ENCODE data around the gene PTOV1. TPM values are rescaled to one million over a fixed set of nuclear protein-coding genes. Genes with fewer than 3 reads are reported as not detected.

PTOV1 gene
- total and polyA plus RNA-seq, 2 of the 13 experiments (the other 11 are each of a cell fraction or from before 2014, with no cell fraction given) = 63.5 to 68.5 TPM

DNA sequence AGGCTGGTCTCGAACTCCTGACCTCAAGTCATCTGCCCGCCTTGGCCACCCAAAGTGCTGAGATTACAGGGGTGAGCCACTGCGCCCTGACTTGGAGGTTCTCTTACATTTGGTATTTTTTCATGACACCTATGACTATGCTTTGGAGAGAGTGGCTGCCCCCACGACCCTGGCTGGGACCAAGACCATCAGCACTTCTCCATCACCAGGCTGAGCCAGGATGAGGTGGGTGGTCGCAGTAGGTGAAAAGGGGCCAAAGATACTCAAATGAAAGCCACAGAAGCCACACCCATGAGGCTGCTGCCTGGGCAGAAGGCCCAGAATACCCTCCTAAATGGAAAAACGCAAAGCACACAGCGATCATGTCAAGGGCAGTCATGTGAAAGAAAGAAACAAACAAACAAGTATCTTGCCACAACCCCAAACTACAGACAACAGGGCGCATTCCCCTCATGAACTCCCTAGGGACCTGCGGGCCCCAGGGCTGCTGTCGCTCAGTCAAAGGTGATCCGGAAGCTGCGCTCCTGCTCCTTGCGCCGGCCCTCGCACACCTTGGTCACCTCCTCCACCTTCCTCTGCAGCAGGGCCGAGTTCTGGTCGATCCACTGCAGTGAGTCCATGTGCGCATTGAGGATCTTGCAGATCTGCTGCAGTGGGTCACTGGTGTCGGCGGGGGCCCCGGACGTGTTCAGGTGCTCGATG, 56.9 kb downstream of the PTOV1 start:
- Histone ChIP-seq H3K27ac (ENCODE audit: extremely low read length, insufficient read depth, low read length) (no peak overlapping the region), H3K9me3 (ENCODE audit: low read length) (no peaks in the 10 kb centered on the region), H3K27me3 (ENCODE audit: control insufficient read depth in 1 of 2, insufficient read depth in 2 of 2, low read length in 2 of 2) (no peaks in the 10 kb centered on the region), H3K4me1 (ENCODE audit: insufficient read depth, low read length) (peaks cover 9% of the 10 kb centered on the region), H4K20me1 (ENCODE audit: insufficient read depth, low read length) (no peaks in the 10 kb centered on the region), H2AFZ (ENCODE audit: low read length) (no peak overlapping the region), H3K4me2 (ENCODE audit: low read depth, low read length) (no peak overlapping the region), H3K9ac (ENCODE audit: insufficient read depth, low read depth, low read length) (no peak overlapping the region), H3K4me3 (replicated peaks in 1 of 3; ENCODE audit: insufficient read depth in 1 of 3, low read depth in 2 of 3, low read length in 3 of 3) (no peak overlapping the region), H3K36me3 (replicated peaks in 1 of 2; ENCODE audit: control insufficient read depth in 1 of 2, insufficient read depth in 2 of 2, low read length in 2 of 2) (peaks cover 17 to 32% of the 10 kb centered on the region in 2 experiments; a peak in 4 of 5 replicates), H3K79me2 (ENCODE audit: insufficient read depth, low read length) (no peaks in the 10 kb centered on the region)
- BruUV-seq (replicated peaks) = no TSS peak
- no peak for FAIRE-seq
- in situ Hi-C loops (cut with HindIII; ENCODE audit: extremely low pct_ligation_motif_present, low pct_unique_long_range_greater_than_20kb) (no loop called here), intact Hi-C loops (cut with micrococcal nuclease; ENCODE audit: unreplicated experiment) (no loop called here)
- WGBS (ENCODE audit: low lambda C conversion rate) = over 99% methylated on average over 23 of the region's 23 CpGs
- ATAC-seq = no peak
- TF ChIP-seq ZIK1 (CRISPR knock-in tag; IDR thresholded peaks at IDR 0.05; ENCODE audit: borderline replicate concordance, low read depth) (no peak), HOXA3 (CRISPR knock-in tag; IDR thresholded peaks at IDR 0.05) (0 out of 2 replicates have a peak, but pooled peaks have one; percentile 15)
- ChIA-PET POLR2A (no interaction called here), CTCF (ENCODE audit: low intra/inter-chr PET ratio, low total read pairs) (no interaction called here)
- no peak for DNase-seq (ENCODE audit: low spot score)

DNA sequence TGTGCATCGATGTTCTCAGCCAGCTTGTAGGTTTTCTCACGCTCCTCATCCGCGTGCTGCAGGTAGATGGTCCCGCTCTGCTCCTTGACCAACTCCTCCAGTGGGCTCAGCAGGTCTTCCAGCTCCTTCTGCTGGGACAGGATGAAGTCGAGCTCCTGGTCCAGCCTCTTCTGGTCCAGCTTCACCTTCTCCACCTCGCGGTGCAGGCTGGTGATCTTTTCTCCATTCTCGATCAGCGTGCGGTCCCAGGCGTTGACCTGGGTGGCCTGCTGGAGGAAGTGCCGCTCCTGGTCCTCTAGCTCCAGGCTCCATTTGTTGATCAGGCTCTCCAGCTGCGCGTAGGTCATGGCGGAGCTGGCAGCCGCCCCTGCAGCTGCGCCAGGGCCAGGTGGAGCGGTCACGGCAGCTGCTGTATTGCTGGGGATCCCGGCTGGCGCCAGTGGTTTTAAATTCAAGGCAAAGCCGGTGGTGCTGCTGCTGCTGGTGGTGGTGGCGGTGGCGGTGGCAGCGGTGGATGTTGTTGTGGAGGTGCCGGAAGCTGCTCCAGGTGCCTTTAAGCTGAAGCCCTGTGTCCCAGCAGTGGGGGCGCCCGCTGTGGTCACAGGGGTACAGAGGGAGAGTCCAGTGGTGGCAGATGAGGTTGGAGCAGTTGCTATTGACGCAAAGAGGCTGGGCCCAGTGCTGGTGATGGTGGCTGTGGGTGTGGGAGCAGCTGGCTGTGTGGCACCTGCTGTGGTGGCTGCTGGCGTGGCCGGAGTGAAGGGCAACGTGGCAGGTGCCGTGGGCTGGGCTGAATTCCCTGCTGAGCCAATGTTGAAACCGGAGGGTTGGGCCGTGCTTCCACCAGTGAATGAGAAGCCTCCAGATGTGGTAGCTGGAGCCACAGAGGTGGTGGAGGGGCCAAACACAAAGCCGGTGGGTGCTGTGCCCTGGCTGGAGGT, 57.8 kb downstream of the PTOV1 start:
- peaks cover 21 to 33% of the 10 kb centered on the region in 2 experiments; a peak in 4 of 5 replicates for H3K36me3 ChIP-seq (replicated peaks in 1 of 2; ENCODE audit: control insufficient read depth in 1 of 2, insufficient read depth in 2 of 2, low read length in 2 of 2)
- no peak for DNase-seq (ENCODE audit: low spot score)
- H3K79me2 ChIP-seq (ENCODE audit: insufficient read depth, low read length) = no peaks in the 10 kb centered on the region
- H3K27ac ChIP-seq (ENCODE audit: extremely low read length, insufficient read depth, low read length) = no peak overlapping the region
- H3K27me3 ChIP-seq (ENCODE audit: control insufficient read depth in 1 of 2, insufficient read depth in 2 of 2, low read length in 2 of 2) = no peaks in the 10 kb centered on the region
- ChIA-PET POLR2A (interaction anchor here (1.4 to 1.9 kb wide), 2 partner anchors 20 to 21 kb away, joined by 4 to 8 read pairs; partner anchors contain the start of genes ATF5 and NUP62), CTCF (ENCODE audit: low intra/inter-chr PET ratio, low total read pairs) (no interaction called here)
- H3K4me2 ChIP-seq (ENCODE audit: low read depth, low read length) = no peak overlapping the region
- FAIRE-seq = no peak
- H3K9ac ChIP-seq (ENCODE audit: insufficient read depth, low read depth, low read length) = no peak overlapping the region
- no peaks in the 10 kb centered on the region for H4K20me1 ChIP-seq (ENCODE audit: insufficient read depth, low read length)
- H2AFZ ChIP-seq (ENCODE audit: low read length) = no peak overlapping the region
- no peak overlapping the region for H3K4me3 ChIP-seq (replicated peaks in 1 of 3; ENCODE audit: insufficient read depth in 1 of 3, low read depth in 2 of 3, low read length in 3 of 3)
- H3K4me1 ChIP-seq (ENCODE audit: insufficient read depth, low read length) = peaks cover 18% of the 10 kb centered on the region
- in situ Hi-C loops (cut with HindIII; ENCODE audit: extremely low pct_ligation_motif_present, low pct_unique_long_range_greater_than_20kb) (no loop called here), intact Hi-C loops (cut with micrococcal nuclease; ENCODE audit: unreplicated experiment) (no loop called here)
- no peaks in the 10 kb centered on the region for H3K9me3 ChIP-seq (ENCODE audit: low read length)
- no TSS peak for BruUV-seq (replicated peaks)
- TF ChIP-seq ZNF510 (CRISPR knock-in tag; IDR thresholded peaks at IDR 0.05; ENCODE audit: low read depth) (no peak), FOXA3 (CRISPR knock-in tag; IDR thresholded peaks at IDR 0.05) (no peak), KLF11 (CRISPR knock-in tag; IDR thresholded peaks at IDR 0.05) (no peak), AGO2 (optimal IDR thresholded peaks at IDR 0.05; ENCODE audit: low read depth, low read length) (peak; percentile 82), ZNF343 (CRISPR knock-in tag; IDR thresholded peaks at IDR 0.05) (no peak), ZC3H13 (CRISPR knock-in tag; IDR thresholded peaks at IDR 0.05) (peak; percentile 70), ZNF383 (CRISPR knock-in tag; IDR thresholded peaks at IDR 0.05; ENCODE audit: borderline replicate concordance) (no peak), NR2F6 (IDR thresholded peaks at IDR 0.05) (no peak), NR2F6 (CRISPR knock-in tag; IDR thresholded peaks at IDR 0.05) (no peak), RBM22 (optimal IDR thresholded peaks at IDR 0.05; ENCODE audit: low read length) (peak; percentile 44), RCOR2 (CRISPR knock-in tag; IDR thresholded peaks at IDR 0.05) (no peak), ZNF431 (CRISPR knock-in tag; IDR thresholded peaks at IDR 0.05; ENCODE audit: borderline replicate concordance, low read depth) (no peak)
- no peak for ATAC-seq
- 98% methylated on average over 37 of the region's 37 CpGs for WGBS (ENCODE audit: low lambda C conversion rate)

Data from HepG2 (cell line).